Measurements from ENCODE around the gene DKKL1. TPM values are rescaled to one million over a fixed set of nuclear protein-coding genes. Genes with fewer than 3 reads are reported as not detected.

Gene DKKL1
- polyA plus RNA-seq, 1 donor from 2014 or later, result 2.8 TPM

- TF ChIP-seq SMC3 (conservative IDR thresholded peaks at IDR 0.05; ENCODE audit: poor library complexity), result no peak
- no peaks in the 10 kb centered on the region for H3K79me2 ChIP-seq (replicated peaks; ENCODE audit: insufficient read depth, low read length)
- H3K4me2 ChIP-seq (ENCODE audit: low read length), result no peak overlapping the region
- H3K36me3 ChIP-seq (ENCODE audit: insufficient read depth, low read length), result no peaks in the 10 kb centered on the region
- no peak overlapping the region for H3K4me3 ChIP-seq (ENCODE audit: low read length)
- no peaks in the 10 kb centered on the region for H3K9me2 ChIP-seq (ENCODE audit: insufficient read depth, low read length)
- H3K27ac ChIP-seq (ENCODE audit: low read length), result no peak overlapping the region
- no peaks in the 10 kb centered on the region for H3K27me3 ChIP-seq (ENCODE audit: insufficient read depth, low read depth, low read length)
- H3K9me3 ChIP-seq (ENCODE audit: low read length), result no peaks in the 10 kb centered on the region
- no peaks in the 10 kb centered on the region for H3F3A ChIP-seq (ENCODE audit: insufficient read depth, low read length, poor library complexity, severe bottlenecking)
- no peaks in the 10 kb centered on the region for H4K20me1 ChIP-seq (ENCODE audit: insufficient read depth)
- H2AFZ ChIP-seq (ENCODE audit: low read depth, low read length), result no peak overlapping the region
- no peak overlapping the region for H3K9ac ChIP-seq (ENCODE audit: low read length)
These were observed 25.5 kb upstream of the DKKL1 start for GRCh38 chr19:49338023-49338677.

DNA sequence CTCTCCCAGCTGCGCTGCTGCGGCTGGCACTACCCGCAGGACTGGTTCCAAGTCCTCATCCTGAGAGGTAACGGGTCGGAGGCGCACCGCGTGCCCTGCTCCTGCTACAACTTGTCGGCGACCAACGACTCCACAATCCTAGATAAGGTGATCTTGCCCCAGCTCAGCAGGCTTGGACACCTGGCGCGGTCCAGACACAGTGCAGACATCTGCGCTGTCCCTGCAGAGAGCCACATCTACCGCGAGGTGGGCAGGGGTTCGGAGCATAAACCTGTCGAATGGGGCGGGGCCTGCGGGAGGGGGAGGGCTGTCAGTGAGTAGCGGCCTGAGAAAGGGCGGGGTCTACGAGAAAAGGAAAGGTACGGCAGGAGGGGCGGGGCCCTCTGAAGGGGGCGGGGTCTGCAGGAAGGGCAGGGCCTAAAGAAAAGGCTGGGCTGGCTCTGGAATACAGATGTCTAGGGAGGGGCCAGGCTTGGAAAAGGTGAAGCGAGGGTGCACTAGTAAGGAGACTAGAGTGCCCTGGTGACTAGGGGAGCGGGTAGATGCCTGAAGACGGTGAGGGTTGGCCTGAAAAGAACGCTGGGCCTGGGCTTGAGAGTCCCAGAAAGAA is 24.9 kb upstream of the DKKL1 start:
- Histone ChIP-seq H3F3A (ENCODE audit: insufficient read depth, low read length, poor library complexity, severe bottlenecking) (no peaks in the 10 kb centered on the region), H2AFZ (ENCODE audit: low read depth, low read length) (no peak overlapping the region), H3K79me2 (replicated peaks; ENCODE audit: insufficient read depth, low read length) (no peaks in the 10 kb centered on the region), H3K4me2 (ENCODE audit: low read length) (no peak overlapping the region), H3K27me3 (ENCODE audit: insufficient read depth, low read depth, low read length) (no peaks in the 10 kb centered on the region), H3K4me3 (ENCODE audit: low read length) (peak overlapping the region; percentile 59), H4K20me1 (ENCODE audit: insufficient read depth) (no peaks in the 10 kb centered on the region), H3K9ac (ENCODE audit: low read length) (no peak overlapping the region), H3K27ac (ENCODE audit: low read length) (no peak overlapping the region), H3K9me2 (ENCODE audit: insufficient read depth, low read length) (no peaks in the 10 kb centered on the region), H3K9me3 (ENCODE audit: low read length) (no peaks in the 10 kb centered on the region), H3K36me3 (ENCODE audit: insufficient read depth, low read length) (no peaks in the 10 kb centered on the region)
- TF ChIP-seq REST (IDR thresholded peaks at IDR 0.05; ENCODE audit: borderline replicate concordance), result no peak
- TF ChIP-seq EP300 (conservative IDR thresholded peaks at IDR 0.05; ENCODE audit: poor library complexity, severe bottlenecking), result no peak
- no peak for TF ChIP-seq TAF1 (IDR thresholded peaks at IDR 0.05; ENCODE audit: low read depth)
- no peak for TF ChIP-seq POLR2AphosphoS5 (IDR thresholded peaks at IDR 0.05)
- TF ChIP-seq CTCF (IDR thresholded peaks at IDR 0.05; ENCODE audit: poor library complexity, severe bottlenecking), result no peak
- TF ChIP-seq MXI1 (conservative IDR thresholded peaks at IDR 0.05; ENCODE audit: poor library complexity, severe bottlenecking), result no peak
- no peak for TF ChIP-seq EZH2 (IDR thresholded peaks at IDR 0.05; ENCODE audit: borderline replicate concordance, insufficient read depth, low read length, poor library complexity, severe bottlenecking)
- no peak for TF ChIP-seq SMC3 (conservative IDR thresholded peaks at IDR 0.05; ENCODE audit: poor library complexity)
- no peak for TF ChIP-seq RAD21 (conservative IDR thresholded peaks at IDR 0.05)
